ENCODE data around the gene GPR34.

GPR34 gene

GRCh38 chrX:41664375-41664901 lies 24.3 kb upstream of the GPR34 start:
- Histone ChIP-seq H3K4me2 (ENCODE audit: low read depth, low read length, poor library complexity, severe bottlenecking) (no peak overlapping the region), H3F3A (ENCODE audit: insufficient read depth) (no peaks in the 10 kb centered on the region), H2AFZ (ENCODE audit: low read depth, low read length, severe bottlenecking) (no peak overlapping the region), H3K9me3 (ENCODE audit: insufficient read depth, low read length) (no peaks in the 10 kb centered on the region), H3K27ac (ENCODE audit: low read depth, low read length) (no peak overlapping the region), H3K36me3 (ENCODE audit: low read length) (no peaks in the 10 kb centered on the region), H3K4me3 (ENCODE audit: insufficient read depth, low read length, poor library complexity, severe bottlenecking) (no peak overlapping the region), H3K9ac (ENCODE audit: low read length) (no peak overlapping the region), H4K20me1 (ENCODE audit: low read depth, low read length) (no peaks in the 10 kb centered on the region), H3K27me3 (ENCODE audit: low read length) (no peaks in the 10 kb centered on the region), H3K79me2 (ENCODE audit: insufficient read depth, low read length) (no peaks in the 10 kb centered on the region), H3K9me2 (replicated peaks; ENCODE audit: insufficient read depth, low read length) (no peaks in the 10 kb centered on the region)
- TF ChIP-seq CTCF (IDR thresholded peaks at IDR 0.05; ENCODE audit: insufficient read depth, low read length, poor library complexity, severe bottlenecking) (no peak), EZH2phosphoT487 (conservative IDR thresholded peaks at IDR 0.05; ENCODE audit: low read length) (no peak)

GRCh38 chrX:41664908-41665307 lies 23.9 kb upstream of the GPR34 start:
- H3K9me2 ChIP-seq (replicated peaks; ENCODE audit: insufficient read depth, low read length): no peaks in the 10 kb centered on the region
- no peak overlapping the region for H3K4me3 ChIP-seq (ENCODE audit: insufficient read depth, low read length, poor library complexity, severe bottlenecking)
- no peaks in the 10 kb centered on the region for H3K9me3 ChIP-seq (ENCODE audit: insufficient read depth, low read length)
- no peaks in the 10 kb centered on the region for H3K79me2 ChIP-seq (ENCODE audit: insufficient read depth, low read length)
- no peaks in the 10 kb centered on the region for H3K36me3 ChIP-seq (ENCODE audit: low read length)
- H2AFZ ChIP-seq (ENCODE audit: low read depth, low read length, severe bottlenecking): no peak overlapping the region
- H3K27me3 ChIP-seq (ENCODE audit: low read length): no peaks in the 10 kb centered on the region
- H3K4me2 ChIP-seq (ENCODE audit: low read depth, low read length, poor library complexity, severe bottlenecking): no peak overlapping the region
- H3K9ac ChIP-seq (ENCODE audit: low read length): no peak overlapping the region
- no peak overlapping the region for H3K27ac ChIP-seq (ENCODE audit: low read depth, low read length)
- no peaks in the 10 kb centered on the region for H4K20me1 ChIP-seq (ENCODE audit: low read depth, low read length)
- TF ChIP-seq CTCF (IDR thresholded peaks at IDR 0.05; ENCODE audit: insufficient read depth, low read length, poor library complexity, severe bottlenecking) (no peak), EZH2phosphoT487 (conservative IDR thresholded peaks at IDR 0.05; ENCODE audit: low read length) (no peak)
- H3F3A ChIP-seq (ENCODE audit: insufficient read depth): no peaks in the 10 kb centered on the region

GRCh38 chrX:41665686-41666085 lies 23.1 kb upstream of the GPR34 start:
- H3K4me2 ChIP-seq (ENCODE audit: low read depth, low read length, poor library complexity, severe bottlenecking): no peak overlapping the region
- no peak overlapping the region for H2AFZ ChIP-seq (ENCODE audit: low read depth, low read length, severe bottlenecking)
- no peaks in the 10 kb centered on the region for H3K79me2 ChIP-seq (ENCODE audit: insufficient read depth, low read length)
- TF ChIP-seq CTCF (IDR thresholded peaks at IDR 0.05; ENCODE audit: insufficient read depth, low read length, poor library complexity, severe bottlenecking) (no peak), EZH2phosphoT487 (conservative IDR thresholded peaks at IDR 0.05; ENCODE audit: low read length) (no peak)
- H4K20me1 ChIP-seq (ENCODE audit: low read depth, low read length): no peaks in the 10 kb centered on the region
- H3K36me3 ChIP-seq (ENCODE audit: low read length): no peaks in the 10 kb centered on the region
- H3F3A ChIP-seq (ENCODE audit: insufficient read depth): no peaks in the 10 kb centered on the region
- no peaks in the 10 kb centered on the region for H3K9me2 ChIP-seq (replicated peaks; ENCODE audit: insufficient read depth, low read length)
- no peak overlapping the region for H3K9ac ChIP-seq (ENCODE audit: low read length)
- H3K4me3 ChIP-seq (ENCODE audit: insufficient read depth, low read length, poor library complexity, severe bottlenecking): no peak overlapping the region
- H3K27me3 ChIP-seq (ENCODE audit: low read length): no peaks in the 10 kb centered on the region
- H3K9me3 ChIP-seq (ENCODE audit: insufficient read depth, low read length): no peaks in the 10 kb centered on the region
- H3K27ac ChIP-seq (ENCODE audit: low read depth, low read length): no peak overlapping the region

Data from SU-DHL-6 (cell line).